Keratinocyte (primary cell): ENCODE data around the gene GALNT2.

Experiments used
- CTCF ChIP-seq, 3 experiments: IDR thresholded peaks in 1 of 3; conservative IDR thresholded peaks in 1 of 3; optimal IDR thresholded peaks in 1 of 3; 2 replicates in 2 of 3; 3 replicates in 1 of 3; pipeline versions ENCODE3 to v1.5.1; 2011; ENCODE audit warnings: low read length in 3 of 3, mild to moderate bottlenecking in 3 of 3, moderate library complexity in 2 of 3, control low read depth in 1 of 3, inconsistent platforms in 1 of 3; ENCODE audit not compliant: insufficient read depth in 2 of 3; ENCODE audit errors: extremely low read depth in 1 of 3
- EZH2 ChIP-seq: IDR thresholded peaks from one replicate; pipeline ENCODE4 v1.6.1; 2012; ENCODE audit warnings: inconsistent platforms, mild to moderate bottlenecking, low read length, moderate library complexity

GRCh38 chr1:230173187-230173975, 106.3 kb downstream of the GALNT2 start:
- TF ChIP-seq CTCF (optimal IDR thresholded peaks at IDR 0.05 in 1 of 3, IDR thresholded peaks at IDR 0.05 in 1 of 3, conservative IDR thresholded peaks at IDR 0.05 in 1 of 3; ENCODE audit: extremely low read depth in 1 of 3, insufficient read depth in 2 of 3, low read length in 3 of 3) (no peak), EZH2 (no peak)
